Gastroesophageal sphincter (tissue), 3 donors: ENCODE data around the gene HLA-DRA.

Experiments used
- CTCF ChIP-seq, 4 experiments: fragments of 200-600 bp in 2 of 4; fragments of 450-650 bp in 2 of 4; sonication (generic) in 1 of 4; IDR thresholded peaks; one replicate each; pipeline ENCODE4 v1.5.1; 2017 to 2019; ENCODE audit warnings: antibody characterized with exemption in 4 of 4, mild to moderate bottlenecking in 2 of 4, moderate library complexity in 2 of 4
- POLR2A ChIP-seq, 2 donors: fragments of 450-650 bp; IDR thresholded peaks; one replicate each; pipeline ENCODE4 v1.6.1; 2017; ENCODE audit warnings: antibody characterized with exemption in 2 of 2, mild to moderate bottlenecking in 2 of 2, moderate library complexity in 1 of 2

- TF ChIP-seq POLR2A (IDR thresholded peaks at IDR 0.05) (no peak), CTCF (IDR thresholded peaks at IDR 0.05) (no peak)
Observed at GRCh38 chr6:32402812-32403211, 36.9 kb upstream of the HLA-DRA start.
